NB4 (cell line): ENCODE data around the gene SLC17A7.

Source experiments
- DNase-seq: peaks from one replicate; pipeline ENCODE4 v3.0.0; 2010; ENCODE audit warnings: low read depth
- H3K4me3 ChIP-seq: one replicate; pipeline ENCODE4 v1.5.1; 2011; ENCODE audit warnings: mild to moderate bottlenecking, low read depth, low read length, moderate library complexity
- MYC ChIP-seq: IDR thresholded peaks from 2 replicates; pipeline ENCODE4 v1.6.1; 2011; ENCODE audit warnings: low read depth, low read length
- POLR2A ChIP-seq: IDR thresholded peaks from 2 replicates; pipeline ENCODE4 v1.6.1; 2011; ENCODE audit warnings: mild to moderate bottlenecking; ENCODE audit not compliant: insufficient read length; ENCODE audit errors: extremely low read depth
- TF ChIP-seq, protein P1 (sequence below): IDR thresholded peaks from 2 replicates; pipeline ENCODE4 v1.6.1; 2011; ENCODE audit warnings: low read depth, low read length
- TF ChIP-seq, protein P2 (sequence below): IDR thresholded peaks from one replicate; pipeline ENCODE4 v1.5.1; 2012; ENCODE audit warnings: low read depth, low read length

The SLC17A7 gene

DNA sequence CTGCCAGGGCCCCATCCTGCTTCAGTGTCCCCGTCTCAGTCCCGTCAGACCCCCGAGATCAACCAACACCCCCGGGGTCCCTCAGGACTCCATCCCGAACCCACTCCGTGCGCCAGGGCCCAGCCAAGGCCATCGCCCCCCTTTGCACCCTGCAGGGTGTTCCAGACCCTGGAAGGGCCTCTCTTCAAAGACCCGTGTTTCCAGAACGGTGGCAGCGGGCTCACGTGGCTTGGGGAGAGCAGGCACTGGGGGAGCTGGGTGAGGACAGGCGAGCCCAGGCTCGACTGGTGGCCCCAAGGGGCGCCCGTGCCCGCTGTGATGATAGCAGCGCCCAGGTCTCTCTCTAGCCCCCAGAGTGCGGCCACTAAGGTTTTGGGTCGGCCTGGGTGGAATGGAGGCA is 51.9 kb downstream of the SLC17A7 start:
- TF ChIP-seq, protein P1, sequence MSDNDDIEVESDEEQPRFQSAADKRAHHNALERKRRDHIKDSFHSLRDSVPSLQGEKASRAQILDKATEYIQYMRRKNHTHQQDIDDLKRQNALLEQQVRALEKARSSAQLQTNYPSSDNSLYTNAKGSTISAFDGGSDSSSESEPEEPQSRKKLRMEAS, result no peak
- TF ChIP-seq POLR2A, result no peak
- TF ChIP-seq, protein P2, sequence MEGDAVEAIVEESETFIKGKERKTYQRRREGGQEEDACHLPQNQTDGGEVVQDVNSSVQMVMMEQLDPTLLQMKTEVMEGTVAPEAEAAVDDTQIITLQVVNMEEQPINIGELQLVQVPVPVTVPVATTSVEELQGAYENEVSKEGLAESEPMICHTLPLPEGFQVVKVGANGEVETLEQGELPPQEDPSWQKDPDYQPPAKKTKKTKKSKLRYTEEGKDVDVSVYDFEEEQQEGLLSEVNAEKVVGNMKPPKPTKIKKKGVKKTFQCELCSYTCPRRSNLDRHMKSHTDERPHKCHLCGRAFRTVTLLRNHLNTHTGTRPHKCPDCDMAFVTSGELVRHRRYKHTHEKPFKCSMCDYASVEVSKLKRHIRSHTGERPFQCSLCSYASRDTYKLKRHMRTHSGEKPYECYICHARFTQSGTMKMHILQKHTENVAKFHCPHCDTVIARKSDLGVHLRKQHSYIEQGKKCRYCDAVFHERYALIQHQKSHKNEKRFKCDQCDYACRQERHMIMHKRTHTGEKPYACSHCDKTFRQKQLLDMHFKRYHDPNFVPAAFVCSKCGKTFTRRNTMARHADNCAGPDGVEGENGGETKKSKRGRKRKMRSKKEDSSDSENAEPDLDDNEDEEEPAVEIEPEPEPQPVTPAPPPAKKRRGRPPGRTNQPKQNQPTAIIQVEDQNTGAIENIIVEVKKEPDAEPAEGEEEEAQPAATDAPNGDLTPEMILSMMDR, result no peak
- no peak for TF ChIP-seq MYC
- no peak for DNase-seq
- H3K4me3 ChIP-seq, result no peak overlapping the region

DNA sequence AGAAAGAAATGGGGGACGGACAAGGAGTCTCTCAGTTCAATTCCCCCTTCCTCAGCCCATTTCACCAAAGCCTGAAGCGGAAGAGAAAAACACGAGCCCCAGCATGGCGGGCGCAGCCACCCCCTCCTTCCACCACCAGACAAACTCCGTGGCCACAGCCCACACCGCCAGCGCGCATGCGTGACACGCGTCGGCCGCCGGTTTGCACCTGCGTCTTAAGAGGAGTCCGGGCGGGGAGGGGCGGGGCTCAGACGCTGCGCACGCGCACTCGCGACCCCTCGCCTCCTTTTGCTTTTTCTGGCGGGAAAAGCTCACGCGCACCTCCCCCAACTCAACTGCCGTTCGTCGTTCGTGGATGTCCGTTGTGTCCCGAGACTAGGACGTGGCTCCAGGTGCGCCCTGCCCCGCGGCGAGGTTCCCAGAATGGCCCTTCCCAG is 53.4 kb downstream of the SLC17A7 start, which contains the start of gene KASH5:
KASH5 (plus strand) TSS at position 314 of the 437 bp plus-strand sequence. CDS start 2,635 bp downstream, outside the sequence.
- no peak within 1 kb of the TSS for H3K4me3 ChIP-seq

DNA sequence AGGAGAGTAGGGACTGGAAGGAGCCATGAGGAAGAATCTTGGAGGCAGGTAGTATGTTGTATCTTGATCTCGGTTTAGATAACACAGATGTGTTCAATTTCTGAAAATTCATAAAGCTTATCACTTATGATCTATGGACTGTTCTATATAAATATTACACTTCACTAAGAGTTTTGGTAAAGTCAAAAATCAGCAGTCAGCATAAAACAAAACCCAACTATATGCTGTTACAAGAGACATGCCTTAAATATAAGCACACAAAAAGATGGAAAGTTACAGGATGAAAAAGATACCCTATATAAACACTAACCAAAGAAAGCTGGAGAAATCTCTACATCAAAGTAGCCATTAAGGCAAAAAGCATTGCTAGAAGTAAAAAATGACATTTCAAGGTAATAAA is 57.7 kb downstream of the SLC17A7 start:
- no peak for DNase-seq
- H3K4me3 ChIP-seq, result no peak overlapping the region
- TF ChIP-seq, protein P1, result no peak
- TF ChIP-seq MYC, result no peak
- TF ChIP-seq POLR2A, result no peak

More for the DNA sequence above, 53.4 kb downstream of the SLC17A7 start, which contains the start of gene KASH5:
- TF ChIP-seq MYC (no peak), POLR2A (no peak)
- TF ChIP-seq, protein P1, result no peak
- TF ChIP-seq, protein P2, result no peak
- no peak for DNase-seq

DNA sequence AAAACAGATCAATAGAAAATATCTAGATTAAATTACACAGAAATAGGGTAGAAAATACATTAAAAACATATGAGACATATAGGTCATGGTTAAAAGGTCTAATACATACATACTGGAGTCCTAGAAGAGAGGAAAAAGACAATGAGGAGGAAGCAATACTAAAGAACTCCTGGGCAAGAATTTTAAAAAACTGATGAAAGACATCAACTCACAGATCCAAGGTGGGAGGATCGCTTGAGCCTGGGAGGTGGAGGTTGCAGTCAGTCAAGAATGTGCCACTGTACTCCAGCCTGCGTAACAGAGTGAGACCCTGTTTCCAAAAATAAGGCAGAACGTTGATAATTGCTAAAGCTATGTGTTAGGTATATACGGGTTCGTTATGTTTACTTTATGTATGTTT is 58.7 kb downstream of the SLC17A7 start:
- DNase-seq, result no peak
- TF ChIP-seq, protein P1, result no peak
- TF ChIP-seq MYC (no peak), POLR2A (no peak)
- TF ChIP-seq, protein P2, result no peak
- H3K4me3 ChIP-seq, result no peak overlapping the region

DNA sequence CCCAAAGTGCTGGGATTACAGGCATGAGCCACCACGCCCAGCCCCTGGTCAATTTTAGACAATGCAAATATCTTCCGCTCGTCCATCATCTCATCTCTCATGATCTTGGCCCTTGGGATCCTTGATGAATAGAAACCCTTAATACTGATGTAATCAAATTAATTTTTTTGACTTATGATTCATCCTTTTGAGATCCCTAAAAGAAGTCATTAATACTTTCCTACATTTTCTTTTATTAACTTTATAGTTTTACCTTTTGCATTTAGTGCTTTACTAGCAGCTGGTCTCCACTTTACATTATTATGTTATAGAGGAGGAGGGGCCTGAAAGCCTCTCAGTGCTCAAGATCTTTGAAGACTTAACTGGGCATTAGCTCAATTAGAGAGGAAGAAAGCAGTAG is 60.9 kb downstream of the SLC17A7 start:
- no peak overlapping the region for H3K4me3 ChIP-seq
- TF ChIP-seq, protein P1, result no peak
- TF ChIP-seq POLR2A (no peak), MYC (no peak)
- TF ChIP-seq, protein P2, result no peak
- DNase-seq, result no peak
